ENCODE data around the gene BGLAP. TPM values are rescaled to one million over a fixed set of nuclear protein-coding genes. Genes with fewer than 3 reads are reported as not detected.

The BGLAP gene
- 1 to 10 TPM; 2.2 to 2.5 TPM for total RNA-seq

- no peak for DNase-seq
- no peaks in the 10 kb centered on the region for H3K27me3 Mint-ChIP-seq
- ATAC-seq: no peak
- intact Hi-C loops (cut with micrococcal nuclease): no loop called here
- no peak within 1 kb of the TSS for H3K4me3 Mint-ChIP-seq
- POLR2A ChIA-PET: interaction anchor here (1.0 to 1.1 kb wide), 2 partner anchors 9 to 15 kb away, joined by 3 read pairs; no protein-coding TSS in a partner anchor
- CTCF ChIA-PET: interaction anchor here (0.8 to 1.6 kb wide), 3 partner anchors 9 to 96 kb away, joined by 3 to 4 read pairs (median 4); no protein-coding TSS in a partner anchor
- H3K4me1 Mint-ChIP-seq (ENCODE audit: low read depth): peaks cover 17% of the 10 kb centered on the region
- H3K9me3 Mint-ChIP-seq: no peaks in the 10 kb centered on the region
- peaks cover 12% of the 10 kb centered on the region for H3K36me3 Mint-ChIP-seq (ENCODE audit: low read depth)
- no peak within 1 kb of the TSS for H3K27ac Mint-ChIP-seq
- TF ChIP-seq, protein P1, sequence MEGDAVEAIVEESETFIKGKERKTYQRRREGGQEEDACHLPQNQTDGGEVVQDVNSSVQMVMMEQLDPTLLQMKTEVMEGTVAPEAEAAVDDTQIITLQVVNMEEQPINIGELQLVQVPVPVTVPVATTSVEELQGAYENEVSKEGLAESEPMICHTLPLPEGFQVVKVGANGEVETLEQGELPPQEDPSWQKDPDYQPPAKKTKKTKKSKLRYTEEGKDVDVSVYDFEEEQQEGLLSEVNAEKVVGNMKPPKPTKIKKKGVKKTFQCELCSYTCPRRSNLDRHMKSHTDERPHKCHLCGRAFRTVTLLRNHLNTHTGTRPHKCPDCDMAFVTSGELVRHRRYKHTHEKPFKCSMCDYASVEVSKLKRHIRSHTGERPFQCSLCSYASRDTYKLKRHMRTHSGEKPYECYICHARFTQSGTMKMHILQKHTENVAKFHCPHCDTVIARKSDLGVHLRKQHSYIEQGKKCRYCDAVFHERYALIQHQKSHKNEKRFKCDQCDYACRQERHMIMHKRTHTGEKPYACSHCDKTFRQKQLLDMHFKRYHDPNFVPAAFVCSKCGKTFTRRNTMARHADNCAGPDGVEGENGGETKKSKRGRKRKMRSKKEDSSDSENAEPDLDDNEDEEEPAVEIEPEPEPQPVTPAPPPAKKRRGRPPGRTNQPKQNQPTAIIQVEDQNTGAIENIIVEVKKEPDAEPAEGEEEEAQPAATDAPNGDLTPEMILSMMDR (IDR thresholded peaks at IDR 0.05): no peak
Measured at GRCh38 chr1:156241926-156242325, at the start of gene BGLAP. Gene BGLAP, plus strand, starts transcription at chr1:156242184. Its CDS starts 48 bp downstream, at chr1:156242232.

GRCh38 chr1:156193208-156193487 is 48.8 kb upstream of the BGLAP start:
- POLR2A ChIA-PET: interaction anchor here (1.1 to 12.8 kb wide), 5 partner anchors 10 to 45 kb away, joined by 4 to 177 read pairs (median 7); partner anchors contain the start of gene PMF1
- peaks cover 52% of the 10 kb centered on the region for H3K4me1 Mint-ChIP-seq (ENCODE audit: low read depth)
- H3K36me3 Mint-ChIP-seq (ENCODE audit: low read depth): peaks cover 35% of the 10 kb centered on the region
- no peak overlapping the region for H3K4me3 Mint-ChIP-seq
- H3K9me3 Mint-ChIP-seq: peaks cover 1% of the 10 kb centered on the region
- DNase-seq (no peak), ATAC-seq (no peak)
- intact Hi-C loops (cut with micrococcal nuclease): loop anchor here (2.0 kb wide), 1 partner anchor 26 kb away; no protein-coding TSS in a partner anchor
- TF ChIP-seq, protein P1 (IDR thresholded peaks at IDR 0.05): no peak
- no peaks in the 10 kb centered on the region for H3K27me3 Mint-ChIP-seq
- peak overlapping the region; percentile 97 for H3K27ac Mint-ChIP-seq
- CTCF ChIA-PET: interaction anchor here (0.6 to 2.4 kb wide), 5 partner anchors 20 to 127 kb away, joined by 3 to 16 read pairs (median 3); no protein-coding TSS in a partner anchor

GRCh38 chr1:156193488-156194299 is 48.3 kb upstream of the BGLAP start, which contains the start of gene SLC25A44:
Gene SLC25A44, plus strand, starts transcription at chr1:156194104. Its CDS starts 5,744 bp downstream, at chr1:156199848.
- peaks cover 37% of the 10 kb centered on the region for H3K36me3 Mint-ChIP-seq (ENCODE audit: low read depth)
- TF ChIP-seq, protein P1 (IDR thresholded peaks at IDR 0.05): no peak

DNA sequence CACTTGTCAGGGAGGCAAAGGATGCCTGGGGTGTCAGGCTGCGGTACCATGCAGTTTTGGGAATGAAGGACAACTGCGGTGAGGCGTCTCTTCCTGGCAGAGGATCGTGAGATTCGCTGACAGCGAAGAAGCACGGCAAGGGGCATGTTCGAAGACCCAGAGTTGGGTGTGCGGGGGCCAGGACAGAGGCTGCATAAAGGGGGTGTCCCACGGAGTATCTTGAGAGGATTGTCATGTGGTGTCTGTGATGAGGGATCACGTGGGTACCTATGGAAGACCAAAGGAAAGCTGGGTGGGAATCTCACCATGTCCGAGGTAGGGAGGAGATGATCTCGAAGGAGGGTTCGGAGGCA is 47.7 kb upstream of the BGLAP start:
- Mint-ChIP-seq H3K27me3 (no peaks in the 10 kb centered on the region), H3K36me3 (ENCODE audit: low read depth) (peaks cover 43% of the 10 kb centered on the region), H3K4me1 (ENCODE audit: low read depth) (peaks cover 63% of the 10 kb centered on the region), H3K9me3 (peaks cover 1% of the 10 kb centered on the region), H3K27ac (peak overlapping the region; percentile 97), H3K4me3 (no peak overlapping the region)
- intact Hi-C loops (cut with micrococcal nuclease): no loop called here
- peak; percentile 23 for DNase-seq
- no peak for ATAC-seq
- CTCF ChIA-PET: interaction anchor here (0.9 to 2.4 kb wide), 8 partner anchors 19 to 128 kb away, joined by 3 to 16 read pairs (median 4); partner anchors contain the start of gene PMF1
- POLR2A ChIA-PET: interaction anchor here (0.6 to 12.8 kb wide), 10 partner anchors 9 to 217 kb away, joined by 3 to 177 read pairs (median 4); partner anchors contain the start of genes CCT3, PMF1 and TSACC
- TF ChIP-seq, protein P1 (IDR thresholded peaks at IDR 0.05): no peak

More at GRCh38 chr1:156193488-156194299, 48.3 kb upstream of the BGLAP start, which contains the start of gene SLC25A44:
- Mint-ChIP-seq H3K27ac (peak within 1 kb of the TSS; percentile 97), H3K4me1 (ENCODE audit: low read depth) (peaks cover 57% of the 10 kb centered on the region), H3K4me3 (no peak within 1 kb of the TSS), H3K27me3 (no peaks in the 10 kb centered on the region), H3K9me3 (peaks cover 1% of the 10 kb centered on the region)
- intact Hi-C loops (cut with micrococcal nuclease): loop anchor here (2.0 kb wide), 1 partner anchor 25 kb away; no protein-coding TSS in a partner anchor
- DNase-seq (peak; percentile 98), ATAC-seq (peak; percentile 95)
- ChIA-PET POLR2A (interaction anchor here (1.1 to 12.8 kb wide), 6 partner anchors 11 to 45 kb away, joined by 4 to 177 read pairs (median 6); partner anchors contain the start of gene PMF1), CTCF (interaction anchor here (0.6 to 2.4 kb wide), 9 partner anchors 19 to 127 kb away, joined by 3 to 16 read pairs (median 5); partner anchors contain the start of gene PMF1)

All from activated CD8-positive, alpha-beta T cell treated with anti-CD3 and anti-CD28 coated beads for 36 hours (primary cell).